Type B pancreatic cell (in vitro differentiated cells): Measurements from ENCODE around the gene UNC5C. TPM values are rescaled to one million over a fixed set of nuclear protein-coding genes. Genes with fewer than 3 reads are reported as not detected.
A peak's percentile ranks its signal among the peaks of the same experiment; 100 is the strongest.

Experiments used
- DNase-seq: peaks from one replicate; pipeline ENCODE4 v3.0.0; 2021; ENCODE audit warnings: mixed read lengths; ENCODE audit not compliant: unreplicated experiment; ENCODE audit errors: extremely low spot score
- H3K27ac Mint-ChIP-seq: 2 replicates; pipeline ENCODE4 v1.8.0; 2021; ENCODE audit warnings: mild to moderate bottlenecking, mixed read lengths
- H3K27me3 Mint-ChIP-seq: 2 replicates; pipeline ENCODE4 v1.8.0; 2021; ENCODE audit warnings: mixed read lengths
- H3K36me3 Mint-ChIP-seq: 2 replicates; pipeline ENCODE4 v1.8.0; 2021; ENCODE audit warnings: mixed read lengths
- H3K4me1 Mint-ChIP-seq: one replicate; pipeline ENCODE4 v1.8.0; 2021; ENCODE audit warnings: mixed read lengths; ENCODE audit not compliant: unreplicated experiment
- H3K4me3 Mint-ChIP-seq: 2 replicates; pipeline ENCODE4 v1.8.0; 2021; ENCODE audit warnings: mild to moderate bottlenecking, mixed read lengths
- H3K9me3 Mint-ChIP-seq: 2 replicates; pipeline ENCODE4 v1.8.0; 2021; ENCODE audit warnings: mixed read lengths
- total RNA-seq: library from RNA; stranded (reverse); gene quantifications from 2 replicates; pipeline ENCODE4 v1.2.1, GENCODE V29; 2021; ENCODE audit warnings: low replicate concordance
- TF ChIP-seq, protein P1 (sequence below): fragments of 200-600 bp; sonication (generic); conservative IDR thresholded peaks from 2 replicates; pipeline ENCODE4 v1.5.0; 2021; ENCODE audit warnings: antibody characterized with exemption, mild to moderate bottlenecking

The UNC5C gene
- total RNA-seq, 1 donor from 2014 or later: 95.0 TPM

DNA sequence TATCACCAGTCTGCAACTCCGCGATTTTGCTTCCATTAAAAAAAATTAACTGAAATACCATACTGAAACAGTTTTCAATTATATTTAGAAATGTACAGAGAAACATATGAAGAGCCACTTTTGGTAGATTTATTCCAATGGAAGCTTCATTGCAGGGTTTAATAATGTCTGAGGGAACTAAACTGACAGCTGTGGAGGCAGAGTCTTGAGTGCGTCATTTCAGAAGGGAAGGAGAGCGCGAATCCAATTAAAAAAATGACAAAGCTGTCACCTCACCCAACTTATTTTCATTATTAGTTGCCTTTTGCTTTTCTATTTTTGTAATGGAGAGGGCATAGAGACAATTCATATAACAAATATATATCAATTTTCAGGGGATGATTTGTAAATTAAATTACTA is 104.0 kb downstream of the UNC5C start:
- no peaks in the 10 kb centered on the region for H3K9me3 Mint-ChIP-seq
- H3K27ac Mint-ChIP-seq: no peak overlapping the region
- no peak overlapping the region for H3K4me3 Mint-ChIP-seq
- DNase-seq: no peak
- peaks cover 11% of the 10 kb centered on the region for H3K4me1 Mint-ChIP-seq
- H3K36me3 Mint-ChIP-seq: peaks cover 11% of the 10 kb centered on the region
- TF ChIP-seq, protein P1, sequence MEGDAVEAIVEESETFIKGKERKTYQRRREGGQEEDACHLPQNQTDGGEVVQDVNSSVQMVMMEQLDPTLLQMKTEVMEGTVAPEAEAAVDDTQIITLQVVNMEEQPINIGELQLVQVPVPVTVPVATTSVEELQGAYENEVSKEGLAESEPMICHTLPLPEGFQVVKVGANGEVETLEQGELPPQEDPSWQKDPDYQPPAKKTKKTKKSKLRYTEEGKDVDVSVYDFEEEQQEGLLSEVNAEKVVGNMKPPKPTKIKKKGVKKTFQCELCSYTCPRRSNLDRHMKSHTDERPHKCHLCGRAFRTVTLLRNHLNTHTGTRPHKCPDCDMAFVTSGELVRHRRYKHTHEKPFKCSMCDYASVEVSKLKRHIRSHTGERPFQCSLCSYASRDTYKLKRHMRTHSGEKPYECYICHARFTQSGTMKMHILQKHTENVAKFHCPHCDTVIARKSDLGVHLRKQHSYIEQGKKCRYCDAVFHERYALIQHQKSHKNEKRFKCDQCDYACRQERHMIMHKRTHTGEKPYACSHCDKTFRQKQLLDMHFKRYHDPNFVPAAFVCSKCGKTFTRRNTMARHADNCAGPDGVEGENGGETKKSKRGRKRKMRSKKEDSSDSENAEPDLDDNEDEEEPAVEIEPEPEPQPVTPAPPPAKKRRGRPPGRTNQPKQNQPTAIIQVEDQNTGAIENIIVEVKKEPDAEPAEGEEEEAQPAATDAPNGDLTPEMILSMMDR: no peak
- peaks cover 22% of the 10 kb centered on the region for H3K27me3 Mint-ChIP-seq

DNA sequence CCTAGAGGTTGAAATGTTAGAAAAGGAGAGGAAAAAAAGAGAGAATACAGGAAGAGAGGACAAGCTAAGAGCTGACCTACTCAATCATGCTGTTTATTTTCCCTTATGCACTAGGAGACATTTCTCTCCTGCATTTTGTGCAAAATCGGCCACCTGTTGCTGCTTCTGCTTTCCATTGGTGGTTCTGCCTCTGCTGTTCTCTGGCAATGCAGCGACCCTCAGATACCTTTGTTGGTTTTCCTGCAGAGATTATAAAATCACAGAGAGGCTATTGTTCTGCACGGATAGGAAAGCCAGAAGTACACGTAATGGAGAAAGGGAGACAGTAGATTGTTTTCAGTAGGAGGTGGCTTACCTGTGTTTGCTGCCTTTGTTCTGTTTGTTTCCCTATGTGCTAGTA is 108.9 kb downstream of the UNC5C start:
- Mint-ChIP-seq H3K27ac (no peak overlapping the region), H3K4me1 (peaks cover 23% of the 10 kb centered on the region), H3K9me3 (no peaks in the 10 kb centered on the region), H3K27me3 (peaks cover 49% of the 10 kb centered on the region), H3K36me3 (peaks cover 16% of the 10 kb centered on the region), H3K4me3 (peak overlapping the region; percentile 55)
- DNase-seq: no peak
- TF ChIP-seq, protein P1: no peak

DNA sequence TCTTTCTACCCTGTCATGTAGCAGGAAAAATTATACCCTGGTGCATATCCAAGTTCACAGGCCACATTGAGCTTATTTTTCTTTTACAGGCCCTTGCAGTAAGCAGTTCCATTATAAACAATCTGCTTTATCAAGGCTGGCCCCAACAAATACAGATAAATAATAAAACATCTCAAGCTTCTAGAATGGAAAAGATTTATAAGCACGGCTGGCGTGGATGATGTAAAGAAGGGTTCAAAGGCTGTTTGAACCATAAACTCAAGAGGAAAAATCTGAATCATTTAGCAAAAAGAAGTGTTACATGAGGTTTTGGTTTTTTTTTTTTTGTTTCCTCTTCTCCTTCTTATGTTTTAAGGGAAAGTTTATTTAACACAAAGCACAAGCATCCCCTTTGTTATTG is 109.7 kb downstream of the UNC5C start:
- peaks cover 23% of the 10 kb centered on the region for H3K4me1 Mint-ChIP-seq
- no peaks in the 10 kb centered on the region for H3K9me3 Mint-ChIP-seq
- H3K27ac Mint-ChIP-seq: no peak overlapping the region
- TF ChIP-seq, protein P1: no peak
- H3K36me3 Mint-ChIP-seq: peaks cover 16% of the 10 kb centered on the region
- H3K4me3 Mint-ChIP-seq: no peak overlapping the region
- peaks cover 57% of the 10 kb centered on the region for H3K27me3 Mint-ChIP-seq
- DNase-seq: no peak

DNA sequence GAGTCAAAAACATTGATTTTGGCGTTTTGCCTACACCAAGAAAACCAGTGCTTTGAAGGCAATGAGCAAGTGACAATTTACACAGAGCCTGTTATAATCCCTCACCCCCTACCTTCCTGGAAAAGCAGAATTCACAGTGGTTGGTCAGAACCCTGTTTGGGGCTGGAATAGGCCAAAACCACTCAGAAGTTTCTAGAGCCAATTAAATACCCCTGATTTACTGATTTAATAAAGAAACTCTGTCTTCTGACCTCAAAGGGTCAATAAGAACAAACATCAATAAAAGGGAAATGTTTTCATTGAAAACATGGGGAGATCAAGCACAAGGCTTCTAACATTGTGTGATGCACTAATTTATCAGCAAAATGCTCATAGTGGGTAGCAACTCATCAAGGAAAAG is 116.3 kb downstream of the UNC5C start:
- H3K4me1 Mint-ChIP-seq: peaks cover 49% of the 10 kb centered on the region
- H3K4me3 Mint-ChIP-seq: no peak overlapping the region
- H3K27me3 Mint-ChIP-seq: peaks cover 57% of the 10 kb centered on the region
- H3K9me3 Mint-ChIP-seq: peaks cover 4% of the 10 kb centered on the region
- H3K27ac Mint-ChIP-seq: no peak overlapping the region
- no peak for DNase-seq
- peaks cover 21% of the 10 kb centered on the region for H3K36me3 Mint-ChIP-seq
- TF ChIP-seq, protein P1: no peak

DNA sequence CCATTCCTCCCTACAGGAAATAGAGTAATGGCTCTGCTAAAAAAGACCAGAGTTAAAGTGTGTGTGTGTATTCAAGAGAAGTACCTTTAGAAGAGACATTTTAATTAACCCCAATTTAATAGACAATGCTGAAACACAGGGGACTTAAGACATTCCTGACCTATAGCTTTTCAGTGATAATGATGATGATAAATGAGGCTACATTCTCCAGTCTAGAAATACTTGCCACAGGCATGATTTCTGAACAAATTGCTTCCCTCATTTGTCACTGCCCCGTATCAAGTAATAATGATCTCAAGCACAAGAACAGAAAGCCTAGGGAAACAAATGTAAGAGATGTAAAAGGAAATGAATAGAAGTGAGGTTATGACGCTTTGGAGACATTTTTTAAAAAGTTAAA is 117.1 kb downstream of the UNC5C start:
- H3K4me3 Mint-ChIP-seq: peak overlapping the region; percentile 8
- H3K4me1 Mint-ChIP-seq: peaks cover 49% of the 10 kb centered on the region
- H3K27me3 Mint-ChIP-seq: peaks cover 65% of the 10 kb centered on the region
- H3K36me3 Mint-ChIP-seq: peaks cover 21% of the 10 kb centered on the region
- no peak for DNase-seq
- H3K27ac Mint-ChIP-seq: peak overlapping the region; percentile 33
- H3K9me3 Mint-ChIP-seq: peaks cover 8% of the 10 kb centered on the region
- TF ChIP-seq, protein P1: no peak

DNA sequence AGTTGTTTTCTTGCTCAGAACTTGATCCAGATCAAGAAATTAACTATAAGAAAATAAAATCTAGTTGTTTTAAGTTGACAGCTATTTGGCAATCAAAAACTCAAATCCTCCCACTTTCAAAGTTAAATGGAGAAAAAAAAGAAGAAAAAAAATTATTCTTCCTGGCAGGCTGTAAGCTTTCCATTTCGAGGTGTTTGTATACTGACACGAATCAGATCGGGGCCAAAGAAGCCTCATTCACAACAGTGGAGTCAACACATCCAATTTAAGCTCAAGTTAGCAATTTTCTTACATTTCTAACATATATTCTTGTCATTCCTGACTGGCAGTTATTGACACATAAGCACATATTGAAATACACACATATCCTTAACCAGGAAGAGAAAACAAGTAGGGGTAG is 119.4 kb downstream of the UNC5C start:
- H3K27ac Mint-ChIP-seq: no peak overlapping the region
- H3K9me3 Mint-ChIP-seq: peaks cover 9% of the 10 kb centered on the region
- TF ChIP-seq, protein P1: no peak
- peaks cover 21% of the 10 kb centered on the region for H3K36me3 Mint-ChIP-seq
- H3K4me1 Mint-ChIP-seq: peaks cover 49% of the 10 kb centered on the region
- no peak for DNase-seq
- peaks cover 54% of the 10 kb centered on the region for H3K27me3 Mint-ChIP-seq
- no peak overlapping the region for H3K4me3 Mint-ChIP-seq
